SK-N-MC (cell line): Measurements from ENCODE around the gene PET100.

ENCODE experiments used
- DNase-seq: peaks from one replicate; pipeline ENCODE4 v3.0.0-alpha.2; 2011; ENCODE audit warnings: low read depth, low spot score
- H3K27ac ChIP-seq: fragments of 200-600 bp; sonication (generic); 2 replicates; pipeline ENCODE4 v1.5.1; 2016; ENCODE audit warnings: mixed run types
- H3K36me3 ChIP-seq: fragments of 200-600 bp; sonication (generic); 2 replicates; pipeline ENCODE4 v1.6.1; 2017; ENCODE audit warnings: antibody characterized with exemption, low read length, mixed read lengths; ENCODE audit not compliant: insufficient read depth
- H3K4me3 ChIP-seq: fragments of 200-600 bp; sonication (generic); 2 replicates; pipeline ENCODE4 v1.5.1; 2016
- H3K9ac ChIP-seq: fragments of 200-600 bp; sonication (generic); 2 replicates; pipeline ENCODE4 v1.8.0; 2017; ENCODE audit warnings: mixed run types, mixed read lengths; ENCODE audit not compliant: insufficient read length
- H3K9me3 ChIP-seq: fragments of 200-600 bp; sonication (generic); 2 replicates; pipeline ENCODE4 v1.6.1; 2017; ENCODE audit warnings: low read depth, mild to moderate bottlenecking, antibody characterized with exemption, low read length, moderate library complexity, mixed read lengths
- EZH2 ChIP-seq: fragments of 200-600 bp; sonication (generic); IDR thresholded peaks from one replicate; pipeline ENCODE4 v1.6.1; 2017; ENCODE audit warnings: antibody characterized with exemption
- FOXP2 ChIP-seq: optimal IDR thresholded peaks from 2 replicates; pipeline ENCODE3; 2011; ENCODE audit warnings: mild to moderate bottlenecking, moderate library complexity; ENCODE audit not compliant: insufficient read depth; ENCODE audit errors: extremely low read length, control extremely low read depth
- POLR2AphosphoS5 ChIP-seq: IDR thresholded peaks from 2 replicates; pipeline ENCODE4 v1.6.1; 2012; ENCODE audit warnings: mild to moderate bottlenecking, low read depth, low read length, borderline replicate concordance

The PET100 gene

DNA sequence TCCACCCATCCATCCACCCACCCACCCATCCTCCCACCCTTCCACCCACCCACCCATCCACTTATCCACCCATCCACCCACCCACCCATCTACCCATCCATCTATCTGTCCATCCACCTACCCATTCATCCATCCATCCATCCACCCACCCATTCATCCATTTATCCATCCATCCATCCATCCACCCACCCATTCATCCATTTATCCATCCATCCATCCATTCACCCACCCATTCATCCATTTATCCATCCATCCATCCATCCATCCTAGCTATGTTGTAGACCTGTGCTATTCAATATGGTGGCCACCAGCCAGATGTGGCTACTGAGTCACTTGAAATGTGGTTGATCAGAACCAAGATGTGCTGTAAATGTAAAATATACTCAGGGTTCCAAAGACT lies 28.9 kb upstream of the PET100 start:
- Histone ChIP-seq H3K27ac (no peak overlapping the region), H3K9me3 (no peaks in the 10 kb centered on the region)

GRCh38 chr19:7602240-7602934 lies 27.2 kb upstream of the PET100 start:
- Histone ChIP-seq H3K27ac (no peak overlapping the region), H3K36me3 (no peaks in the 10 kb centered on the region), H3K9me3 (no peaks in the 10 kb centered on the region), H3K4me3 (no peak overlapping the region), H3K9ac (no peak overlapping the region)
- TF ChIP-seq FOXP2 = no peak
- no peak for TF ChIP-seq EZH2
- DNase-seq = no peak

More for the DNA sequence above, 28.9 kb upstream of the PET100 start:
- TF ChIP-seq EZH2 (no peak), POLR2AphosphoS5 (no peak), FOXP2 (no peak)
- Histone ChIP-seq H3K36me3 (no peaks in the 10 kb centered on the region), H3K4me3 (no peak overlapping the region), H3K9ac (no peak overlapping the region)
- no peak for DNase-seq

DNA sequence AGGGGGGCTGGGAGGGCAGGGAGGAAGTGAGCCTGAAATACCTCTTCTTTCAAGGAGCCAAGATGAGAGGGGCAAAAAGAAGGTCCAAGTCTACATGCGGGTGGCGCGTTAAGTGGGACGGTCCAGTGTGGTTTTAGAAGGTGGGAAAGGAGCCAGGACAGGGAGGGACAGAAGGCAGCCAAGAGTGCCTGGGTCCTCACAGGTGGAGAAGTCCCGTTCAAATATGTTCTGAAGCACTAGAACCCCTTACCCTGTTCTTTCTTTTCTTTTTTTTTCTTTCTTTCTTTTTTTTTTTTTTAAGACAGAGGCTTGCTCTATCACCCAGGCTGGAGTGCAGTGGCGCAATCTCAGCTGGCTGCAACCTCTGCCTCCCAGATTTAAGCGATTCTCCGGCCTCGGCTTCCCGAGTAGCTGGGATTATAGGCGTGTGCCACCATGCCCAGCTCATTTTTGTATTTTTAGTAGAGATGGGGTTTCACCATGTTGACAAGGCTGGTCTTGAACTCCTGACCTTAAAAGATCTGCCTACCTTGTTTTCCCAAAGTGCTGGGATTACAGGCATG lies 26.6 kb upstream of the PET100 start:
- no peak for DNase-seq
- Histone ChIP-seq H3K36me3 (no peaks in the 10 kb centered on the region; the same call in 1 of the 2 replicates), H3K4me3 (no peak overlapping the region), H3K27ac (no peak overlapping the region), H3K9ac (no peak overlapping the region), H3K9me3 (no peaks in the 10 kb centered on the region)
- no peak for TF ChIP-seq POLR2AphosphoS5
- TF ChIP-seq EZH2 = no peak
- TF ChIP-seq FOXP2 = no peak

DNA sequence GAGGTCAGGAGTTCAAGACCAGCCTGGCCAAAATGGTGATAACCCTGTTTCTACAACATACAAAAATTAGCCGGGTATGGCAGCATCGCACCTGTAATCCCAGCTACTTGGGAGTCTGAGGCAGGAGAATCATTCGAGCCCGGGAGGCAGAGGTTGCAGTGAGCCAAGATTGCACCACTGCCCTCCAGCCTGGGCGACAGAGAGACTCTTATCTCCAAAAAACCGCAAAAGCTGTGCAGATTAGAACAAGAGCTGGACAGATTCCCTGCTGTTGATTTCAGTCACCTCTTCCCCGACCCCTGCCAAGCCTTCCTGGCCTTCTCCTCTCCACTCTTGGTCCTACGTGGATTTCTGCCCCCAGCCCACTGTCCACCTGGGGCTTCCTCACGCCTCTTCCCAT lies 25.7 kb upstream of the PET100 start:
- H3K9me3 ChIP-seq = no peaks in the 10 kb centered on the region
- no peak overlapping the region for H3K4me3 ChIP-seq
- TF ChIP-seq EZH2 (no peak), FOXP2 (no peak), POLR2AphosphoS5 (no peak)
- no peak overlapping the region for H3K9ac ChIP-seq
- no peak for DNase-seq
- no peaks in the 10 kb centered on the region; the same call in 1 of the 2 replicates for H3K36me3 ChIP-seq
- no peak overlapping the region for H3K27ac ChIP-seq

DNA sequence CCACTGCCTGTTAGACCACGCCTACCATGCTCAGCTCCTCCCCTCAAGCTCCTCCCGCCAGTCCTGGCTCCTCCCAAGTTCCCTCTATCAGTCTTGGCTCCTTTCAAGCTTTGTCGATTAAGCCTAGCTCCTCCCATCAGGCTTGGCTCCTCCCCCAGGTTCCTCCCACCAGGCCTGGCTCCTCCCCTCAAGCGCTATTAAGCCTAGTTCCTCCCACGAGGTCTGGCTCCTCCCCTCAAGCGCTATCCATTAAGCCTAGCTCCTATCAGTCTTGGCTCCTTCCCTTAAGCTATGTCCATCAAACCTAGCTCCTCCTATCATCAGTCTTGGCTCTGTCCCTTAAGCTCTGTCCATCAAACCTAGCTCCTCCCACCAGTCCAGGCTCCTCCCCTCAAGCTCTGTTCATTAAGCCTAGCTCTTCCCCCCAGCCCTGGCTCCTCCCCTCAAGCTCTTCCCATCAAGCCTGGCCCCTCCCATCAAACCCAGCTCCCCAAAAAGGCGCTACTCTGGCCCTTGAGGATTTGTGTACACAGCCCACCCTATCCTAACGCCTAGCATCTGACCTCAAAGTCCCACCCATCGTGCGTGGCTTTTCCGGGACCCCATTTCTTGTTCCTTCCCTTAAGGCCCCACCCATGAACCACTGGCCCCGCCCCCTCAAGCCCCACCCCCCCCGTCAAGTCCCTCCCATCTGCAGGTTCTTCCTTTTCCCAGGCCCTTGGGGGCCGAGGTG lies 23.9 kb upstream of the PET100 start:
- Histone ChIP-seq H3K9me3 (no peaks in the 10 kb centered on the region), H3K9ac (no peak overlapping the region), H3K27ac (no peak overlapping the region), H3K4me3 (no peak overlapping the region), H3K36me3 (no peaks in the 10 kb centered on the region; the same call in 1 of the 2 replicates)
- TF ChIP-seq FOXP2 (no peak), POLR2AphosphoS5 (no peak)
- DNase-seq = peak; percentile 10

- no peak overlapping the region for H3K27ac ChIP-seq
- TF ChIP-seq EZH2 (no peak), POLR2AphosphoS5 (no peak), FOXP2 (no peak)
- no peak overlapping the region for H3K4me3 ChIP-seq
- no peak for DNase-seq
- no peaks in the 10 kb centered on the region; the same call in 1 of the 2 replicates for H3K36me3 ChIP-seq
- H3K9me3 ChIP-seq = no peaks in the 10 kb centered on the region
- no peak overlapping the region for H3K9ac ChIP-seq
Measured at GRCh38 chr19:7606289-7606688, 23.3 kb upstream of the PET100 start.

- no peak overlapping the region for H3K27ac ChIP-seq
- TF ChIP-seq EZH2 (no peak), POLR2AphosphoS5 (no peak), FOXP2 (no peak)
- no peak overlapping the region for H3K9ac ChIP-seq
- H3K4me3 ChIP-seq = no peak overlapping the region
- DNase-seq = no peak
- no peaks in the 10 kb centered on the region for H3K9me3 ChIP-seq
- no peaks in the 10 kb centered on the region; the same call in 1 of the 2 replicates for H3K36me3 ChIP-seq
Measured at GRCh38 chr19:7607212-7607873, 22.2 kb upstream of the PET100 start.

DNA sequence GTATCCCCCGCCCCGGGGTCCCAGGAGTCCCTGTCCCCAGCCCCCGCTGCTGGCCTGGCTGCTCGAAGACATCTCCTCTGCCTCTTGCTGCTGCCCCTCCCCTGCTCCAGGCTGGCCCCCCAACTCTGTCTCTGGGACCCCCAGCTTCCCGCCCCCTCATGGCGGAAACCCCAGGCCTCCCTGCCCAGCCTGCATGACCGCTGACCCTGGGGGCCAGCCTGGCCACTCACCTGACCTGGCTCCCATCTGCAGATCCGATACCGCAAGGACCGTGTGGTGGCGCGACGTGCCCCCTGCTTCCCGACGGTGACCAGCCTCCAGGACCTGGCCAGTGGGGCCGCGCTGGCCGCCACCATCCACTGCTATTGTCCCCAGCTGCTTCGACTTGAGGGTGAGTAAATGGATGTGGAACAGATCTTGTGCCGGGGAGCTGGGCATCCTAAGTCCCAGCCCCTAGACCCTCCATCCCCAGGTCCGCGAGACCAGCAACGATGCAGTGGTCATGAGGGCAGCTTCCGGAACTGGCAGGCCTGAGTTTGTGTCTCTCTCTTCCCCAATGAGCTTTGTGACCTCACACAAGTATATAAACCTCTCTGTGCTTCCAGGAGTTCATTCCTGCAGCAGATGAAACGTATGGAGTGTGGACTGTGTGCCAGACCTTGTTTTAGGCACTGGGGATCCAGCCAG lies 21.6 kb upstream of the PET100 start:
- Histone ChIP-seq H3K9ac (no peak overlapping the region), H3K27ac (no peak overlapping the region), H3K9me3 (no peaks in the 10 kb centered on the region), H3K36me3 (no peaks in the 10 kb centered on the region; the same call in 1 of the 2 replicates), H3K4me3 (no peak overlapping the region)
- no peak for DNase-seq
- TF ChIP-seq EZH2 (no peak), FOXP2 (no peak)
